Measurements from ENCODE around the gene WWOX.

Gene WWOX

GRCh38 chr16:78461087-78461486 is 361.6 kb downstream of the WWOX start:
- no peak for DNase-seq
- TF ChIP-seq GATA1 (IDR thresholded peaks at IDR 0.05; ENCODE audit: low read depth, low read length) (no peak), POLR2A (IDR thresholded peaks at IDR 0.05; ENCODE audit: low read length) (no peak)

GRCh38 chr16:78461496-78462287 is 362.2 kb downstream of the WWOX start:
- no peak for DNase-seq
- TF ChIP-seq GATA1 (IDR thresholded peaks at IDR 0.05; ENCODE audit: low read depth, low read length) (no peak), POLR2A (IDR thresholded peaks at IDR 0.05; ENCODE audit: low read length) (no peak)

- no peak for DNase-seq
- TF ChIP-seq GATA1 (IDR thresholded peaks at IDR 0.05; ENCODE audit: low read depth, low read length) (no peak), POLR2A (IDR thresholded peaks at IDR 0.05; ENCODE audit: low read length) (no peak)
These were observed 363.1 kb downstream of the WWOX start for GRCh38 chr16:78462288-78463208.

- no peak for TF ChIP-seq POLR2A (IDR thresholded peaks at IDR 0.05; ENCODE audit: low read length)
- TF ChIP-seq GATA1 (IDR thresholded peaks at IDR 0.05; ENCODE audit: low read depth, low read length): no peak
- DNase-seq: no peak
These were observed 364.1 kb downstream of the WWOX start for GRCh38 chr16:78463591-78463990.

GRCh38 chr16:78464833-78465232 is 365.4 kb downstream of the WWOX start:
- TF ChIP-seq GATA1 (IDR thresholded peaks at IDR 0.05; ENCODE audit: low read depth, low read length): no peak
- TF ChIP-seq POLR2A (IDR thresholded peaks at IDR 0.05; ENCODE audit: low read length): no peak
- DNase-seq: no peak

GRCh38 chr16:78465730-78466129 is 366.3 kb downstream of the WWOX start:
- no peak for DNase-seq
- TF ChIP-seq GATA1 (IDR thresholded peaks at IDR 0.05; ENCODE audit: low read depth, low read length): no peak
- no peak for TF ChIP-seq POLR2A (IDR thresholded peaks at IDR 0.05; ENCODE audit: low read length)

GRCh38 chr16:78469787-78470186 is 370.3 kb downstream of the WWOX start:
- no peak for DNase-seq
- TF ChIP-seq POLR2A (IDR thresholded peaks at IDR 0.05; ENCODE audit: low read length) (no peak), GATA1 (IDR thresholded peaks at IDR 0.05; ENCODE audit: low read depth, low read length) (no peak)

- no peak for TF ChIP-seq GATA1 (IDR thresholded peaks at IDR 0.05; ENCODE audit: low read depth, low read length)
- no peak for TF ChIP-seq POLR2A (IDR thresholded peaks at IDR 0.05; ENCODE audit: low read length)
- no peak for DNase-seq
These were observed 373.7 kb downstream of the WWOX start for GRCh38 chr16:78473031-78473699.

GRCh38 chr16:78474762-78475161 is 375.3 kb downstream of the WWOX start:
- no peak for DNase-seq
- no peak for TF ChIP-seq POLR2A (IDR thresholded peaks at IDR 0.05; ENCODE audit: low read length)
- no peak for TF ChIP-seq GATA1 (IDR thresholded peaks at IDR 0.05; ENCODE audit: low read depth, low read length)

GRCh38 chr16:78476615-78477014 is 377.2 kb downstream of the WWOX start:
- DNase-seq: no peak
- no peak for TF ChIP-seq POLR2A (IDR thresholded peaks at IDR 0.05; ENCODE audit: low read length)
- no peak for TF ChIP-seq GATA1 (IDR thresholded peaks at IDR 0.05; ENCODE audit: low read depth, low read length)

- no peak for TF ChIP-seq GATA1 (IDR thresholded peaks at IDR 0.05; ENCODE audit: low read depth, low read length)
- DNase-seq: no peak
These were observed 378.9 kb downstream of the WWOX start for GRCh38 chr16:78478267-78478861.

GRCh38 chr16:78479723-78480122 is 380.3 kb downstream of the WWOX start:
- DNase-seq: no peak
- TF ChIP-seq GATA1 (IDR thresholded peaks at IDR 0.05; ENCODE audit: low read depth, low read length): no peak
- TF ChIP-seq POLR2A (IDR thresholded peaks at IDR 0.05; ENCODE audit: low read length): no peak

GRCh38 chr16:78480588-78480987 is 381.1 kb downstream of the WWOX start:
- no peak for DNase-seq
- TF ChIP-seq POLR2A (IDR thresholded peaks at IDR 0.05; ENCODE audit: low read length): no peak
- TF ChIP-seq GATA1 (IDR thresholded peaks at IDR 0.05; ENCODE audit: low read depth, low read length): no peak
